ENCODE data around the gene NLRP11.

The NLRP11 gene

GRCh38 chr19:55832676-55833075 lies 877 bp upstream of the NLRP11 start:
- DNase-seq (ENCODE audit: extremely low spot score): no peak
- TF ChIP-seq BHLHE40 (IDR thresholded peaks at IDR 0.05; ENCODE audit: borderline replicate concordance): no peak
- ChIA-PET POLR2A (no interaction called here), CTCF (no interaction called here)

- POLR2A ChIA-PET: no interaction called here
- CTCF ChIA-PET: no interaction called here
- no peak for DNase-seq (ENCODE audit: extremely low spot score)
- TF ChIP-seq CTBP1 (IDR thresholded peaks at IDR 0.05; ENCODE audit: borderline replicate concordance) (no peak), FOXM1 (IDR thresholded peaks at IDR 0.05; ENCODE audit: borderline replicate concordance) (no peak), FOXK2 (IDR thresholded peaks at IDR 0.05) (no peak), HDGF (IDR thresholded peaks at IDR 0.05; ENCODE audit: borderline replicate concordance) (no peak), NFRKB (IDR thresholded peaks at IDR 0.05) (no peak)
Observed at GRCh38 chr19:55830656-55831055, 1.1 kb downstream of the NLRP11 start.

- ChIA-PET CTCF (no interaction called here), POLR2A (no interaction called here)
- TF ChIP-seq ZNF384 (IDR thresholded peaks at IDR 0.05) (no peak), FOXK2 (IDR thresholded peaks at IDR 0.05) (no peak), CTBP1 (IDR thresholded peaks at IDR 0.05; ENCODE audit: borderline replicate concordance) (no peak), FOXA1 (IDR thresholded peaks at IDR 0.05) (no peak), ELF4 (IDR thresholded peaks at IDR 0.05) (no peak), SP1 (IDR thresholded peaks at IDR 0.05) (no peak), ARNT (IDR thresholded peaks at IDR 0.05) (no peak), NFRKB (IDR thresholded peaks at IDR 0.05) (no peak), L3MBTL2 (conservative IDR thresholded peaks at IDR 0.05) (no peak), BHLHE40 (IDR thresholded peaks at IDR 0.05; ENCODE audit: borderline replicate concordance) (no peak), PKNOX1 (IDR thresholded peaks at IDR 0.05) (no peak), FOXM1 (IDR thresholded peaks at IDR 0.05; ENCODE audit: borderline replicate concordance) (no peak), HDGF (IDR thresholded peaks at IDR 0.05; ENCODE audit: borderline replicate concordance) (no peak), LEF1 (IDR thresholded peaks at IDR 0.05; ENCODE audit: borderline replicate concordance) (no peak), SUZ12 (IDR thresholded peaks at IDR 0.05) (no peak), TARDBP (IDR thresholded peaks at IDR 0.05) (no peak)
- DNase-seq (ENCODE audit: extremely low spot score): no peak
Observed at GRCh38 chr19:55820037-55820436, 11.8 kb downstream of the NLRP11 start.

- no peak for TF ChIP-seq TARDBP (IDR thresholded peaks at IDR 0.05)
- TF ChIP-seq FOXA1 (IDR thresholded peaks at IDR 0.05): no peak
- TF ChIP-seq HDGF (IDR thresholded peaks at IDR 0.05; ENCODE audit: borderline replicate concordance): no peak
- TF ChIP-seq ARNT (IDR thresholded peaks at IDR 0.05): no peak
- no peak for TF ChIP-seq FOXM1 (IDR thresholded peaks at IDR 0.05; ENCODE audit: borderline replicate concordance)
- POLR2A ChIA-PET: no interaction called here
- DNase-seq (ENCODE audit: extremely low spot score): no peak
- CTCF ChIA-PET: no interaction called here
Observed at GRCh38 chr19:55813906-55814305, 17.9 kb downstream of the NLRP11 start.

GRCh38 chr19:55812449-55812848 lies 19.4 kb downstream of the NLRP11 start:
- POLR2A ChIA-PET: no interaction called here
- CTCF ChIA-PET: no interaction called here
- DNase-seq (ENCODE audit: extremely low spot score): no peak
- TF ChIP-seq HDGF (IDR thresholded peaks at IDR 0.05; ENCODE audit: borderline replicate concordance) (no peak), ARNT (IDR thresholded peaks at IDR 0.05) (no peak), FOXK2 (IDR thresholded peaks at IDR 0.05) (no peak), SP1 (IDR thresholded peaks at IDR 0.05) (no peak), ELF4 (IDR thresholded peaks at IDR 0.05) (no peak), L3MBTL2 (conservative IDR thresholded peaks at IDR 0.05) (no peak), FOXA1 (IDR thresholded peaks at IDR 0.05) (no peak)

GRCh38 chr19:55811340-55811739 lies 20.5 kb downstream of the NLRP11 start:
- DNase-seq (ENCODE audit: extremely low spot score): no peak
- ChIA-PET POLR2A (no interaction called here), CTCF (interaction anchor here (0.6 kb wide), 1 partner anchor 97 kb away, joined by 4 read pairs; no protein-coding TSS in a partner anchor)
- TF ChIP-seq CTBP1 (IDR thresholded peaks at IDR 0.05; ENCODE audit: borderline replicate concordance): no peak
- no peak for TF ChIP-seq LEF1 (IDR thresholded peaks at IDR 0.05; ENCODE audit: borderline replicate concordance)

- TF ChIP-seq ZNF384 (IDR thresholded peaks at IDR 0.05) (no peak), FOXA1 (IDR thresholded peaks at IDR 0.05) (no peak), ARNT (IDR thresholded peaks at IDR 0.05) (no peak), TARDBP (IDR thresholded peaks at IDR 0.05) (no peak), L3MBTL2 (conservative IDR thresholded peaks at IDR 0.05) (peak; percentile 82), FOXM1 (IDR thresholded peaks at IDR 0.05; ENCODE audit: borderline replicate concordance) (no peak)
- ChIA-PET POLR2A (no interaction called here), CTCF (interaction anchor here (1.2 to 1.5 kb wide), 2 partner anchors 13 to 177 kb away, joined by 3 to 6 read pairs; no protein-coding TSS in a partner anchor)
- peak; percentile 73 for DNase-seq (ENCODE audit: extremely low spot score)
Observed at GRCh38 chr19:55809381-55810058, 22.3 kb downstream of the NLRP11 start.

- TF ChIP-seq FOXK2 (IDR thresholded peaks at IDR 0.05): no peak
- TF ChIP-seq TARDBP (IDR thresholded peaks at IDR 0.05): no peak
- TF ChIP-seq NFRKB (IDR thresholded peaks at IDR 0.05): no peak
- no peak for TF ChIP-seq SP1 (IDR thresholded peaks at IDR 0.05)
- no peak for TF ChIP-seq LEF1 (IDR thresholded peaks at IDR 0.05; ENCODE audit: borderline replicate concordance)
- TF ChIP-seq SUZ12 (IDR thresholded peaks at IDR 0.05): no peak
- no peak for TF ChIP-seq L3MBTL2 (conservative IDR thresholded peaks at IDR 0.05)
- TF ChIP-seq BHLHE40 (IDR thresholded peaks at IDR 0.05; ENCODE audit: borderline replicate concordance): no peak
- TF ChIP-seq FOXM1 (IDR thresholded peaks at IDR 0.05; ENCODE audit: borderline replicate concordance): no peak
- TF ChIP-seq FOXA1 (IDR thresholded peaks at IDR 0.05): no peak
- TF ChIP-seq ELF4 (IDR thresholded peaks at IDR 0.05): no peak
- no peak for TF ChIP-seq CTBP1 (IDR thresholded peaks at IDR 0.05; ENCODE audit: borderline replicate concordance)
- TF ChIP-seq HDGF (IDR thresholded peaks at IDR 0.05; ENCODE audit: borderline replicate concordance): no peak
- ChIA-PET POLR2A (no interaction called here), CTCF (no interaction called here)
- no peak for DNase-seq (ENCODE audit: extremely low spot score)
Observed at GRCh38 chr19:55802281-55802680, 29.5 kb downstream of the NLRP11 start.

Measured in HEK293T (cell line).